K562 (cell line): Measurements from ENCODE around the gene CHD2. TPM values are rescaled to one million over a fixed set of nuclear protein-coding genes. Genes with fewer than 3 reads are reported as not detected.

ENCODE experiments used
- ATAC-seq: fragments of 200-7000 bp; cut with Tn5 transposase; 3 replicates; pipeline ENCODE4 v1.9.1; 2020; ENCODE audit warnings: moderate library complexity
- BruUV-seq: library from RNA; stranded (reverse); fragments of 400-500 nt; replicated peaks from 2 replicates; lab custom pipeline; 2021; lab: Mats Ljungman, UMichigan
- CTCF ChIA-PET: fragments of 300-600 bp; formaldehyde crosslinking; extraction: SDS; loops from one replicate; lab custom pipeline; 2021; ENCODE audit warnings: low intra/inter-chr PET ratio; lab: Yijun Ruan, JAX
- POLR2A ChIA-PET: fragments of 300-600, 350-650 bp; sonication (Branson Sonifier 250); formaldehyde crosslinking; extraction: SDS; loops from one replicate; lab custom pipeline; 2021; ENCODE audit warnings: antibody characterized with exemption, inconsistent platforms; lab: Yijun Ruan, JAX
- DNase-seq, 4 experiments: peaks; one replicate each; pipeline versions ENCODE4 v3.0.0 to v3.0.0-alpha.2; 2011 to 2018; ENCODE audit warnings: low spot score in 3 of 4, mixed read lengths in 3 of 4; ENCODE audit errors: extremely low read depth in 1 of 4
- FAIRE-seq: peaks from 2 replicates; lab custom pipeline; 2011; peaks lifted over from hg19 to GRCh38; lab: Jason Lieb, UNC
- H2AFZ ChIP-seq: 2 replicates; pipeline ENCODE4 v1.6.0; 2011; ENCODE audit warnings: low read depth, low read length, control low read depth, inconsistent platforms
- H3K27ac ChIP-seq: fragments of 200-600 bp; 3 replicates; pipeline ENCODE4 v1.8.0; 2011; ENCODE audit warnings: low read depth, mild to moderate bottlenecking, control low read depth, inconsistent platforms, low read length, moderate library complexity, mixed read lengths; ENCODE audit errors: extremely low read depth
- H3K27me3 ChIP-seq, 2 experiments: fragments of 300-600 bp in 1 of 2; 2 replicates in 1 of 2; 3 replicates in 1 of 2; pipeline versions ENCODE4 v1.6.0 to v1.8.0; 2011; ENCODE audit warnings: inconsistent platforms in 2 of 2, low read length in 2 of 2, mild to moderate bottlenecking in 1 of 2, mixed read lengths in 1 of 2, moderate library complexity in 1 of 2; ENCODE audit not compliant: control insufficient read depth in 2 of 2, insufficient read depth in 2 of 2
- H3K36me3 ChIP-seq: fragments of 300-600 bp; 3 replicates; pipeline ENCODE4 v1.8.0; 2011; ENCODE audit warnings: mild to moderate bottlenecking, low read length, inconsistent platforms; ENCODE audit not compliant: control insufficient read depth, insufficient read depth
- H3K4me1 ChIP-seq, 2 experiments: fragments of 200-600 bp in 1 of 2; replicated peaks in 1 of 2; 2 replicates in 1 of 2; 3 replicates in 1 of 2; pipeline versions ENCODE4 v1.5.1 to v1.8.0; 2011; ENCODE audit warnings: inconsistent platforms in 2 of 2, low read length in 2 of 2, mild to moderate bottlenecking in 1 of 2, mixed read lengths in 1 of 2, moderate library complexity in 1 of 2; ENCODE audit not compliant: control insufficient read depth in 2 of 2, insufficient read depth in 2 of 2
- H3K4me2 ChIP-seq: 2 replicates; pipeline ENCODE4 v1.6.1; 2011; ENCODE audit warnings: low read length, control low read depth, inconsistent platforms, mixed read lengths; ENCODE audit not compliant: insufficient read depth
- H3K4me3 ChIP-seq: fragments of 200-600 bp; sonication (generic), shearing (Covaris generic); 2 replicates; pipeline ENCODE4 v1.5.1; 2016; ENCODE audit warnings: control low read depth, inconsistent platforms
- H3K79me2 ChIP-seq: fragments of 200-600 bp; 3 replicates; pipeline ENCODE4 v1.8.0; 2011; ENCODE audit warnings: low read length, inconsistent platforms; ENCODE audit not compliant: control insufficient read depth, insufficient read depth
- H3K9ac ChIP-seq, 2 experiments: 2 replicates each; pipeline versions ENCODE4 v1.6.0 to v1.6.1; 2011; ENCODE audit warnings: low read depth in 2 of 2, low read length in 2 of 2, control low read depth in 1 of 2, inconsistent platforms in 1 of 2, mild to moderate bottlenecking in 1 of 2, mixed read lengths in 1 of 2; ENCODE audit not compliant: insufficient read depth in 1 of 2
- H3K9me1 ChIP-seq: one replicate; pipeline ENCODE4 v1.6.0; 2011; ENCODE audit warnings: inconsistent platforms, mild to moderate bottlenecking, low read length, moderate library complexity; ENCODE audit not compliant: control insufficient read depth, insufficient read depth
- H3K9me3 ChIP-seq: replicated peaks from 2 replicates; pipeline ENCODE4 v1.5.1; 2011; ENCODE audit warnings: low read depth, low read length, inconsistent platforms; ENCODE audit not compliant: control insufficient read depth, insufficient read depth
- H4K20me1 ChIP-seq: replicated peaks from 2 replicates; pipeline ENCODE4 v1.6.1; 2011; ENCODE audit warnings: low read length, inconsistent platforms, mixed read lengths; ENCODE audit not compliant: control insufficient read depth, insufficient read depth
- ATF7 ChIP-seq: fragments of 450-650 bp; IDR thresholded peaks from 2 replicates; pipeline ENCODE4 v1.7.1; 2014; ENCODE audit warnings: mild to moderate bottlenecking, moderate library complexity
- CBFA2T3 ChIP-seq: fragments of 450-650 bp; IDR thresholded peaks from 2 replicates; pipeline ENCODE4 v1.6.1; 2017
- ESRRA ChIP-seq: fragments of 450-650 bp; IDR thresholded peaks from 2 replicates; pipeline ENCODE4 v1.6.1; 2014; ENCODE audit warnings: low read depth, mild to moderate bottlenecking, moderate library complexity, borderline replicate concordance
- HSF4 ChIP-seq: fragments of 250-450 bp; sonication (Bioruptor Pico); IDR thresholded peaks from 2 replicates; pipeline ENCODE4 v2.1.2; 2022; ENCODE audit warnings: mild to moderate bottlenecking, moderate library complexity, borderline replicate concordance
- KDM1A ChIP-seq, 2 experiments: fragments of 450-650 bp; IDR thresholded peaks; 2 replicates each; pipeline ENCODE4 v1.6.1; 2016; ENCODE audit warnings: mild to moderate bottlenecking in 2 of 2
- MYC ChIP-seq, 2 experiments: fragments of 250-450 bp in 1 of 2; sonication (Bioruptor Pico) in 1 of 2; IDR thresholded peaks; 2 replicates each; pipeline versions ENCODE4 v1.5.1 to v1.6.1; 2012 to 2021; ENCODE audit warnings: low read depth in 2 of 2, borderline replicate concordance in 1 of 2, improper control_type of control experiment in 1 of 2, low read length in 1 of 2, mild to moderate bottlenecking in 1 of 2, moderate library complexity in 1 of 2
- RBFOX2 ChIP-seq: fragments of 200-400 bp; formaldehyde crosslinking; IDR thresholded peaks from 2 replicates; pipeline ENCODE4 v1.6.1; 2017; ENCODE audit warnings: low read depth, mild to moderate bottlenecking, low read length, moderate library complexity
- RUNX1 ChIP-seq: sonication (generic); IDR thresholded peaks from 2 replicates; pipeline ENCODE4 v1.6.1; 2016; ENCODE audit warnings: antibody characterized with exemption, low read depth
- SMARCB1 ChIP-seq: IDR thresholded peaks from 2 replicates; pipeline ENCODE4 v1.6.1; 2011; ENCODE audit warnings: improper control_type of control experiment, low read depth; ENCODE audit not compliant: insufficient read length
- SNIP1 ChIP-seq: fragments of 450-650 bp; IDR thresholded peaks from 2 replicates; pipeline ENCODE4 v1.7.1; 2017; ENCODE audit warnings: low read depth, mild to moderate bottlenecking
- ZNF134 ChIP-seq: fragments of 250-450 bp; sonication (Bioruptor Pico); conservative IDR thresholded peaks from 2 replicates; pipeline ENCODE4 v1.4.0; 2020
- ZNF140 ChIP-seq: fragments of 250-450 bp; sonication (Bioruptor Pico); IDR thresholded peaks from 2 replicates; pipeline ENCODE4 v1.8.0; 2021; ENCODE audit warnings: moderate library complexity, mild to moderate bottlenecking, inconsistent platforms
- ZNF764 ChIP-seq: fragments of 250-450 bp; sonication (Bioruptor Pico); IDR thresholded peaks from 2 replicates; pipeline ENCODE4 v1.4.0; 2020; ENCODE audit warnings: low read depth, mild to moderate bottlenecking, moderate library complexity
- ZNF79 ChIP-seq: fragments of 250-450 bp; sonication (Bioruptor Pico); IDR thresholded peaks from 2 replicates; pipeline ENCODE4 v1.4.0; 2020; ENCODE audit warnings: low read depth, mild to moderate bottlenecking, moderate library complexity
- WGBS: fragments of 100-300 bp; shearing (Covaris generic); methylation state at CpG from one replicate; pipeline ENCODE4 v1.1.6; 2016; ENCODE audit warnings: low coverage, mixed read lengths; ENCODE audit not compliant: insufficient coverage; ENCODE audit errors: missing lambda C conversion rate; 5-methylcytosine and 5-hydroxymethylcytosine counted together
- in situ Hi-C: fragments of 300-500 bp; cut with MboI; formaldehyde crosslinking; loops from 4 replicates; pipeline ENCODE4 v1.15.0; 2018; ENCODE audit warnings: inconsistent platforms, mixed read lengths
- intact Hi-C: fragments of 100-400 bp; cut with micrococcal nuclease; formaldehyde crosslinking; loops from 2 replicates; pipeline ENCODE4 v1.14.2; 2022
- polyA plus RNA-seq, 8 experiments: library from polyadenylated mRNA; depleted of rRNA in 4 of 8; stranded (reverse) in 5 of 8; unstranded in 3 of 8; fragments of >200 nt; fragmentation: Nextera tagmentation in 2 of 8; fragmentation: Illumina TruSeq in 1 of 8; extraction: Ambion mirVana in 2 of 8; extraction: Trizol in 1 of 8; gene quantifications; 2 replicates each; pipeline versions ENCODE4 v1.2.1 to v1.2.3, GENCODE V29; 2011 to 2014; ENCODE audit warnings: inconsistent platforms in 1 of 8, missing spikeins in 1 of 8
- total RNA-seq, 7 experiments: library from RNA; depleted of rRNA in 6 of 7; stranded (reverse); fragments of >200 nt in 6 of 7; fragmentation: Illumina TruSeq in 2 of 7; extraction: Trizol in 2 of 7; gene quantifications; 2 replicates each; pipeline versions ENCODE4 v1.2.1 to v1.2.3, GENCODE V29; 2011 to 2021; ENCODE audit warnings: low replicate concordance in 1 of 7
- TF ChIP-seq, protein P1 (sequence below): fragments of 250-450 bp; sonication (Bioruptor Pico); IDR thresholded peaks from 2 replicates; pipeline ENCODE4 v1.5.0; 2021
- TF ChIP-seq, protein P2 (sequence below): fragments of 450-650 bp; formaldehyde crosslinking; IDR thresholded peaks from 2 replicates; pipeline ENCODE4 v1.4.0; 2022; ENCODE audit warnings: missing genetic modification characterization
- TF ChIP-seq, protein P3 (sequence below): fragments of 250-450 bp; sonication (Bioruptor Pico); IDR thresholded peaks from 2 replicates; pipeline ENCODE4 v1.5.1; 2021; ENCODE audit warnings: mild to moderate bottlenecking
- TF ChIP-seq, protein P4 (sequence below): sonication (generic); formaldehyde crosslinking; IDR thresholded peaks from 2 replicates; pipeline ENCODE4 v1.5.0; 2020; ENCODE audit warnings: missing genetic modification reagents

Gene CHD2
- total and polyA plus RNA-seq, 9 of the 15 experiments (the other 6 are each of a cell fraction or from before 2014, with no cell fraction given) = 38.9 to 70.8 (median 56.2) TPM

GRCh38 chr15:92907896-92908712 is 8.0 kb downstream of the CHD2 start:
- H3K4me2 ChIP-seq = peak overlapping the region; percentile 89; the same call in 1 of the 2 replicates
- H3K36me3 ChIP-seq = peaks cover 59% of the 10 kb centered on the region
- no peaks in the 10 kb centered on the region for H3K9me1 ChIP-seq
- peaks cover 98% of the 10 kb centered on the region for H3K79me2 ChIP-seq
- WGBS = 33% methylated on average over 5 of the region's 5 CpGs
- H2AFZ ChIP-seq = no peak overlapping the region
- no peak for ATAC-seq
- in situ Hi-C loops = no loop called here
- CTCF ChIA-PET = no interaction called here
- peak overlapping the region in 1 of 2 experiments; percentile 90; a peak in 2 of 4 replicates for H3K9ac ChIP-seq
- H3K4me3 ChIP-seq = no peak overlapping the region
- intact Hi-C loops = no loop called here
- peaks cover 3 to 32% of the 10 kb centered on the region in 2 experiments; a peak in 3 of 5 replicates for H3K4me1 ChIP-seq
- no peaks in the 10 kb centered on the region for H3K9me3 ChIP-seq
- no TSS peak for BruUV-seq
- 0 out of 2 replicates have a peak, but pooled peaks cover 4% of the 10 kb centered on the region for H4K20me1 ChIP-seq
- peak in 1 of 4 experiments; percentile 65 for DNase-seq
- peak overlapping the region; percentile 85 for H3K27ac ChIP-seq
- peak; percentile 49 for FAIRE-seq
- no peaks in the 10 kb centered on the region for H3K27me3 ChIP-seq
- POLR2A ChIA-PET = interaction anchor here (0.6 to 8.9 kb wide), 18 partner anchors 8 to 633 kb away, joined by 3 to 109 read pairs (median 6); no protein-coding TSS in a partner anchor
- TF ChIP-seq, protein P1, sequence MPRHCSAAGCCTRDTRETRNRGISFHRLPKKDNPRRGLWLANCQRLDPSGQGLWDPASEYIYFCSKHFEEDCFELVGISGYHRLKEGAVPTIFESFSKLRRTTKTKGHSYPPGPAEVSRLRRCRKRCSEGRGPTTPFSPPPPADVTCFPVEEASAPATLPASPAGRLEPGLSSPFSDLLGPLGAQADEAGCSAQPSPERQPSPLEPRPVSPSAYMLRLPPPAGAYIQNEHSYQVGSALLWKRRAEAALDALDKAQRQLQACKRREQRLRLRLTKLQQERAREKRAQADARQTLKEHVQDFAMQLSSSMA (CRISPR knock-in tag) = no peak
- TF ChIP-seq ZNF79 (CRISPR knock-in tag) (no peak), SMARCB1 (no peak), RBFOX2 (peak; percentile 22; the same call in 1 of the 2 replicates), ZNF134 (no peak), KDM1A (IDR thresholded peaks at IDR 0.05) (peak; percentile 65 to 66; a peak in 2 of 4 replicates), ZNF764 (CRISPR knock-in tag) (no peak), CBFA2T3 (peak; percentile 37; the same call in 1 of the 2 replicates), ATF7 (no peak), MYC (IDR thresholded peaks at IDR 0.05; ENCODE audit: low read depth, low read length) (no peak), MYC (CRISPR knock-in tag; IDR thresholded peaks at IDR 0.05; ENCODE audit: borderline replicate concordance, low read depth) (no peak), ZNF140 (CRISPR knock-in tag) (no peak), RUNX1 (no peak), HSF4 (CRISPR knock-in tag) (no peak), ESRRA (no peak), SNIP1 (no peak)
- TF ChIP-seq, protein P2, sequence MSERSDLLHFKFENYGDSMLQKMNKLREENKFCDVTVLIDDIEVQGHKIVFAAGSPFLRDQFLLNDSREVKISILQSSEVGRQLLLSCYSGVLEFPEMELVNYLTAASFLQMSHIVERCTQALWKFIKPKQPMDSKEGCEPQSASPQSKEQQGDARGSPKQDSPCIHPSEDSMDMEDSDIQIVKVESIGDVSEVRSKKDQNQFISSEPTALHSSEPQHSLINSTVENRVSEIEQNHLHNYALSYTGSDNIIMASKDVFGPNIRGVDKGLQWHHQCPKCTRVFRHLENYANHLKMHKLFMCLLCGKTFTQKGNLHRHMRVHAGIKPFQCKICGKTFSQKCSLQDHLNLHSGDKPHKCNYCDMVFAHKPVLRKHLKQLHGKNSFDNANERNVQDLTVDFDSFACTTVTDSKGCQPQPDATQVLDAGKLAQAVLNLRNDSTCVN (CRISPR knock-in tag) = no peak
- TF ChIP-seq, protein P3, sequence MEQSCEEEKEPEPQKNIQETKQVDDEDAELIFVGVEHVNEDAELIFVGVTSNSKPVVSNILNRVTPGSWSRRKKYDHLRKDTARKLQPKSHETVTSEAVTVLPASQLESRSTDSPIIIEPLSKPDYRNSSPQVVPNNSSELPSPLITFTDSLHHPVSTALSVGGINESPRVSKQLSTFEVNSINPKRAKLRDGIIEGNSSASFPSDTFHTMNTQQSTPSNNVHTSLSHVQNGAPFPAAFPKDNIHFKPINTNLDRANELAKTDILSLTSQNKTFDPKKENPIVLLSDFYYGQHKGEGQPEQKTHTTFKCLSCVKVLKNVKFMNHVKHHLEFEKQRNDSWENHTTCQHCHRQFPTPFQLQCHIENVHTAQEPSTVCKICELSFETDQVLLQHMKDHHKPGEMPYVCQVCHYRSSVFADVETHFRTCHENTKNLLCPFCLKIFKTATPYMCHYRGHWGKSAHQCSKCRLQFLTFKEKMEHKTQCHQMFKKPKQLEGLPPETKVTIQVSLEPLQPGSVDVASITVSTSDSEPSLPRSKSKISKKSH (CRISPR knock-in tag) = no peak
- TF ChIP-seq, protein P4, sequence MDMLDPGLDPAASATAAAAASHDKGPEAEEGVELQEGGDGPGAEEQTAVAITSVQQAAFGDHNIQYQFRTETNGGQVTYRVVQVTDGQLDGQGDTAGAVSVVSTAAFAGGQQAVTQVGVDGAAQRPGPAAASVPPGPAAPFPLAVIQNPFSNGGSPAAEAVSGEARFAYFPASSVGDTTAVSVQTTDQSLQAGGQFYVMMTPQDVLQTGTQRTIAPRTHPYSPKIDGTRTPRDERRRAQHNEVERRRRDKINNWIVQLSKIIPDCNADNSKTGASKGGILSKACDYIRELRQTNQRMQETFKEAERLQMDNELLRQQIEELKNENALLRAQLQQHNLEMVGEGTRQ (CRISPR knock-in tag) = no peak
